ENCODE data around the gene PHETA2. TPM values are rescaled to one million over a fixed set of nuclear protein-coding genes. Genes with fewer than 3 reads are reported as not detected.
A peak's percentile ranks its signal among the peaks of the same experiment; 100 is the strongest.

The PHETA2 gene
- total RNA-seq, 2 experiments from 2014 or later: 0.97 to 1.3 TPM

GRCh38 chr22:42073621-42074041, 417 bp upstream of the PHETA2 start:
- intact Hi-C loops (cut with micrococcal nuclease): loop anchor here (10.0 kb wide), 1 partner anchor 129 kb away; the partner anchor contains the start of gene CENPM
- H3K27ac Mint-ChIP-seq: peak overlapping the region; percentile 61
- no peaks in the 10 kb centered on the region for H3K36me3 Mint-ChIP-seq (ENCODE audit: low read depth)
- ChIA-PET CTCF (no interaction called here), POLR2A (interaction anchor here (1.0 to 9.6 kb wide), 2 partner anchors 16 to 295 kb away, joined by 3 to 118 read pairs; partner anchors contain the start of gene NDUFA6)
- peak overlapping the region; percentile 50 for H3K4me3 Mint-ChIP-seq
- no peaks in the 10 kb centered on the region for H3K27me3 Mint-ChIP-seq
- no peak for DNase-seq
- H3K9me3 Mint-ChIP-seq: no peaks in the 10 kb centered on the region
- H3K4me1 Mint-ChIP-seq (ENCODE audit: low read depth): peaks cover 23% of the 10 kb centered on the region
- no peak for ATAC-seq
- TF ChIP-seq CTCF (IDR thresholded peaks at IDR 0.05): no peak

GRCh38 chr22:42074846-42075676, 1.0 kb downstream of the PHETA2 start:
- Mint-ChIP-seq H3K27me3 (no peaks in the 10 kb centered on the region), H3K36me3 (ENCODE audit: low read depth) (no peaks in the 10 kb centered on the region), H3K9me3 (no peaks in the 10 kb centered on the region), H3K4me1 (ENCODE audit: low read depth) (peaks cover 26% of the 10 kb centered on the region), H3K27ac (peak overlapping the region; percentile 52), H3K4me3 (peak overlapping the region; percentile 36)
- TF ChIP-seq CTCF (IDR thresholded peaks at IDR 0.05): no peak
- intact Hi-C loops (cut with micrococcal nuclease): loop anchor here (10.0 kb wide), 1 partner anchor 130 kb away; the partner anchor contains the start of gene CENPM
- DNase-seq: no peak
- ChIA-PET CTCF (interaction anchor here (0.9 to 1.9 kb wide), 4 partner anchors 9 to 107 kb away, joined by 3 to 9 read pairs (median 4); no protein-coding TSS in a partner anchor), POLR2A (interaction anchor here (0.9 to 9.6 kb wide), 3 partner anchors 10 to 44 kb away, joined by 3 to 118 read pairs (median 4); partner anchors contain the start of gene NDUFA6)
- ATAC-seq: no peak

- ChIA-PET CTCF (no interaction called here), POLR2A (interaction anchor here (0.9 to 9.6 kb wide), 3 partner anchors 13 to 46 kb away, joined by 3 to 118 read pairs (median 3); partner anchors contain the start of gene NDUFA6)
- Mint-ChIP-seq H3K36me3 (ENCODE audit: low read depth) (peaks cover 6% of the 10 kb centered on the region), H3K27ac (no peak overlapping the region), H3K27me3 (no peaks in the 10 kb centered on the region), H3K4me3 (no peak overlapping the region), H3K4me1 (ENCODE audit: low read depth) (peaks cover 23% of the 10 kb centered on the region), H3K9me3 (no peaks in the 10 kb centered on the region)
- intact Hi-C loops (cut with micrococcal nuclease): loop anchor here (10.0 kb wide), 1 partner anchor 132 kb away; the partner anchor contains the start of gene CENPM
- DNase-seq: no peak
- ATAC-seq: no peak
- no peak for TF ChIP-seq CTCF (IDR thresholded peaks at IDR 0.05)
Observed at GRCh38 chr22:42076764-42077485, 2.9 kb downstream of the PHETA2 start.

- no peak for DNase-seq
- Mint-ChIP-seq H3K36me3 (ENCODE audit: low read depth) (peaks cover 10% of the 10 kb centered on the region), H3K27ac (peak overlapping the region; percentile 95), H3K4me3 (no peak overlapping the region), H3K4me1 (ENCODE audit: low read depth) (peaks cover 24% of the 10 kb centered on the region), H3K27me3 (no peaks in the 10 kb centered on the region), H3K9me3 (no peaks in the 10 kb centered on the region)
- ChIA-PET POLR2A (interaction anchor here (0.9 to 9.6 kb wide), 3 partner anchors 12 to 47 kb away, joined by 3 to 118 read pairs (median 3); partner anchors contain the start of gene NDUFA6), CTCF (interaction anchor here (1.9 kb wide), 1 partner anchor 367 kb away, joined by 7 read pairs; no protein-coding TSS in a partner anchor)
- no peak for TF ChIP-seq CTCF (IDR thresholded peaks at IDR 0.05)
- intact Hi-C loops (cut with micrococcal nuclease): loop anchor here (10.0 kb wide), 1 partner anchor 133 kb away; the partner anchor contains the start of gene CENPM
- no peak for ATAC-seq
Observed at GRCh38 chr22:42077486-42078125, 3.6 kb downstream of the PHETA2 start.
